Limb (tissue), 2 donors: ENCODE data around the gene MYO1D.
"Not testable (repeated sequence)": the region's sequence is repeated elsewhere in the genome, so short reads cannot be mapped to it uniquely, and the experiment has no call there.

ENCODE experiments used
- DNase-seq, 2 donors: peaks; one replicate each; pipeline ENCODE4 v3.0.0-alpha.2; 2016; ENCODE audit errors: extremely low spot score in 2 of 2

MYO1D gene

GRCh38 chr17:32684087-32684958, 192.6 kb downstream of the MYO1D start:
- DNase-seq: no peak

GRCh38 chr17:32673964-32674363, 203.0 kb downstream of the MYO1D start:
- no peak for DNase-seq

GRCh38 chr17:32672711-32673110, 204.2 kb downstream of the MYO1D start:
- no peak for DNase-seq

- DNase-seq: peak in 1 of 2 donors; percentile 5
Observed at GRCh38 chr17:32671896-32672295, 205.0 kb downstream of the MYO1D start.

GRCh38 chr17:32664936-32665583, 211.9 kb downstream of the MYO1D start:
- no peak for DNase-seq

- no peak for DNase-seq
Observed at GRCh38 chr17:32660496-32660985, 216.4 kb downstream of the MYO1D start.

GRCh38 chr17:32659419-32659842, 217.5 kb downstream of the MYO1D start:
- peak; percentile 69 to 82 for DNase-seq

GRCh38 chr17:32658470-32659418, 218.2 kb downstream of the MYO1D start:
- DNase-seq: no peak

GRCh38 chr17:32656886-32657285, 220.0 kb downstream of the MYO1D start:
- DNase-seq: no peak

- no peak for DNase-seq
Observed at GRCh38 chr17:32654324-32654723, 222.6 kb downstream of the MYO1D start.

GRCh38 chr17:32651084-32651483, 225.8 kb downstream of the MYO1D start:
- no peak for DNase-seq

GRCh38 chr17:32648450-32648849, 228.5 kb downstream of the MYO1D start:
- DNase-seq: no peak

- no peak for DNase-seq
Observed at GRCh38 chr17:32646941-32647340, 230.0 kb downstream of the MYO1D start.

- not testable (repeated sequence) for DNase-seq
Observed at GRCh38 chr17:32641514-32641913, 235.4 kb downstream of the MYO1D start.

GRCh38 chr17:32636598-32637218, 240.2 kb downstream of the MYO1D start:
- DNase-seq: no peak

GRCh38 chr17:32634167-32634566, 242.8 kb downstream of the MYO1D start:
- no peak for DNase-seq

- no peak for DNase-seq
Observed at GRCh38 chr17:32631341-32632096, 245.4 kb downstream of the MYO1D start.

- DNase-seq: no peak
Observed at GRCh38 chr17:32629563-32630190, 247.2 kb downstream of the MYO1D start.

- no peak for DNase-seq
Observed at GRCh38 chr17:32628271-32629044, 248.5 kb downstream of the MYO1D start.
